Measurements from ENCODE around the gene L3MBTL3. TPM values are rescaled to one million over a fixed set of nuclear protein-coding genes. Genes with fewer than 3 reads are reported as not detected.
A peak's percentile ranks its signal among the peaks of the same experiment; 100 is the strongest.

Gene L3MBTL3
- total RNA-seq, 1 experiment from 2014 or later, result 31.5 TPM

DNA sequence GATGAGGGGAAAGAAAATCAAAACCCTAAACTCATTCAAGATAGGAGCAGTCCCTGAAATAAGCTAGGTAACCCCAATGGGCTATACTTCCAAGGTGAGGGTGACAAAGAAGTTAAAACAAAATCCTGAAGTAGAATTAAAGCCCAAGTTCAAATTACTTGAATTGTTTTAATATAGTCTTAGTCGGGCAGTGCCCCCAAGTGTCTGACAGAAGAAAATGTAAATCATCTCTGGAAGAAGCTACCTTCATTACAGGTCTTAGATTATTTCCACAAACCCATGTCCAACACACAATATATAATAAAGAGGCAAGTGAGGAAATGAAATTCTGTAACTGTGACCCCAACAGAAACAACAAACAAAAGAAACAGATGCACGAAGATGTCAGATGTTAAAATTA is 36.8 kb upstream of the L3MBTL3 start:
- H3K9ac ChIP-seq (ENCODE audit: low read length), result no peak overlapping the region
- no peak overlapping the region for H3K4me2 ChIP-seq (ENCODE audit: low read length)
- TF ChIP-seq CBX3 (IDR thresholded peaks at IDR 0.05; ENCODE audit: low read depth), result no peak
- TF ChIP-seq, protein P1, sequence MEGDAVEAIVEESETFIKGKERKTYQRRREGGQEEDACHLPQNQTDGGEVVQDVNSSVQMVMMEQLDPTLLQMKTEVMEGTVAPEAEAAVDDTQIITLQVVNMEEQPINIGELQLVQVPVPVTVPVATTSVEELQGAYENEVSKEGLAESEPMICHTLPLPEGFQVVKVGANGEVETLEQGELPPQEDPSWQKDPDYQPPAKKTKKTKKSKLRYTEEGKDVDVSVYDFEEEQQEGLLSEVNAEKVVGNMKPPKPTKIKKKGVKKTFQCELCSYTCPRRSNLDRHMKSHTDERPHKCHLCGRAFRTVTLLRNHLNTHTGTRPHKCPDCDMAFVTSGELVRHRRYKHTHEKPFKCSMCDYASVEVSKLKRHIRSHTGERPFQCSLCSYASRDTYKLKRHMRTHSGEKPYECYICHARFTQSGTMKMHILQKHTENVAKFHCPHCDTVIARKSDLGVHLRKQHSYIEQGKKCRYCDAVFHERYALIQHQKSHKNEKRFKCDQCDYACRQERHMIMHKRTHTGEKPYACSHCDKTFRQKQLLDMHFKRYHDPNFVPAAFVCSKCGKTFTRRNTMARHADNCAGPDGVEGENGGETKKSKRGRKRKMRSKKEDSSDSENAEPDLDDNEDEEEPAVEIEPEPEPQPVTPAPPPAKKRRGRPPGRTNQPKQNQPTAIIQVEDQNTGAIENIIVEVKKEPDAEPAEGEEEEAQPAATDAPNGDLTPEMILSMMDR (IDR thresholded peaks at IDR 0.05 in 2 of 3, conservative IDR thresholded peaks at IDR 0.05 in 1 of 3; ENCODE audit: borderline replicate concordance in 1 of 3, insufficient read depth in 1 of 3, low read depth in 2 of 3, low read length in 2 of 3), result peak; percentile 30 to 49 (median 34); a peak in 4 of 6 replicates
- no peak for TF ChIP-seq SIN3A (IDR thresholded peaks at IDR 0.05; ENCODE audit: low read depth)
- peak; percentile 68 for TF ChIP-seq RAD21 (IDR thresholded peaks at IDR 0.05; ENCODE audit: low read depth)
- TF ChIP-seq, protein P2, sequence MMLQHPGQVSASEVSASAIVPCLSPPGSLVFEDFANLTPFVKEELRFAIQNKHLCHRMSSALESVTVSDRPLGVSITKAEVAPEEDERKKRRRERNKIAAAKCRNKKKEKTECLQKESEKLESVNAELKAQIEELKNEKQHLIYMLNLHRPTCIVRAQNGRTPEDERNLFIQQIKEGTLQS (IDR thresholded peaks at IDR 0.05), result no peak
- no peaks in the 10 kb centered on the region for H3K27me3 ChIP-seq (ENCODE audit: insufficient read depth, low read length)
- H3K4me3 ChIP-seq (replicated peaks in 1 of 2; ENCODE audit: low read depth in 1 of 2, low read length in 2 of 2), result no peak overlapping the region
- CTCF ChIA-PET, result interaction anchor here (0.7 to 2.4 kb wide), 5 partner anchors 22 to 383 kb away, joined by 3 to 6 read pairs (median 3); no protein-coding TSS in a partner anchor
- H3K79me2 ChIP-seq (ENCODE audit: insufficient read depth, low read length), result no peaks in the 10 kb centered on the region
- no peaks in the 10 kb centered on the region for H3K36me3 ChIP-seq (ENCODE audit: control insufficient read depth in 1 of 2, insufficient read depth in 2 of 2, low read length in 2 of 2)
- RAD21 ChIA-PET (ENCODE audit: low non-redundant PET in 1 of 2, low total read pairs in 2 of 2, uncharacterized antibody in 2 of 2, unreplicated experiment in 2 of 2), result no interaction called here
- no TSS peak for BruUV-seq (replicated peaks)
- peak overlapping the region; percentile 44 for H2AFZ ChIP-seq (ENCODE audit: low read depth, low read length, poor library complexity, severe bottlenecking)
- H3K9me3 ChIP-seq (ENCODE audit: control insufficient read depth in 1 of 2, insufficient read depth in 1 of 2, low read depth in 1 of 2, low read length in 2 of 2), result no peaks in the 10 kb centered on the region
- H3K9me2 ChIP-seq (ENCODE audit: insufficient read depth), result no peaks in the 10 kb centered on the region
- H4K20me1 ChIP-seq (ENCODE audit: insufficient read depth), result no peaks in the 10 kb centered on the region
- DNase-seq (ENCODE audit: low read depth, low spot score), result peak; percentile 12
- POLR2A ChIA-PET, result no interaction called here
- no peak overlapping the region for H3K27ac ChIP-seq (ENCODE audit: low read depth, low read length)
- H3K4me1 ChIP-seq (ENCODE audit: control insufficient read depth in 1 of 2, insufficient read depth in 2 of 2, low read length in 2 of 2), result no peaks in the 10 kb centered on the region
- intact Hi-C loops (cut with micrococcal nuclease), result no loop called here
- ATAC-seq, result peak; percentile 71

DNA sequence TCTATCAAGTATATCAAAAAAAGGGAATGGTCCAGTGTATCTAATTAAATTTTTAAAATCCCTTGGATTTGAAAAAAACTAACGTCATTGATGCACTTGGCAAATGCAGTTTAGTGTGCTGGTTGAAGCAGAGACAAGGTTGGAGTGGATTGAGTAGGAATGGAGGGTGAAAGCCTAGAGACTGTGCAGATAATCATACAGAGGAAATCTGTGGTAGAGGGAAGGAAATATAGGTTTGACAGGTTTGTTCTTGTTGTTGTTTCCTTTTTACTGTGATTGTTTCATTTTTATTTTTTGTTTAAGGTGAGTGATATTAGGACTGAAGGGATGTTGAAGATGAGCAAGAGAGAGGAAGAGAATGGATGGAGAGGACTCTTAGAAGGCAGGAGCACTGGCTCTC is 29.0 kb upstream of the L3MBTL3 start:
- ATAC-seq, result no peak
- RAD21 ChIA-PET (ENCODE audit: low non-redundant PET in 1 of 2, low total read pairs in 2 of 2, uncharacterized antibody in 2 of 2, unreplicated experiment in 2 of 2), result no interaction called here
- H2AFZ ChIP-seq (ENCODE audit: low read depth, low read length, poor library complexity, severe bottlenecking), result no peak overlapping the region
- H3K4me2 ChIP-seq (ENCODE audit: low read length), result no peak overlapping the region
- no peak for DNase-seq (ENCODE audit: low read depth, low spot score)
- no TSS peak for BruUV-seq (replicated peaks)
- no peak overlapping the region for H3K9ac ChIP-seq (ENCODE audit: low read length)
- H3K36me3 ChIP-seq (ENCODE audit: control insufficient read depth in 1 of 2, insufficient read depth in 2 of 2, low read length in 2 of 2), result no peaks in the 10 kb centered on the region
- H3K4me1 ChIP-seq (ENCODE audit: control insufficient read depth in 1 of 2, insufficient read depth in 2 of 2, low read length in 2 of 2), result no peaks in the 10 kb centered on the region
- no peaks in the 10 kb centered on the region for H3K27me3 ChIP-seq (ENCODE audit: insufficient read depth, low read length)
- H3K4me3 ChIP-seq (replicated peaks in 1 of 2; ENCODE audit: low read depth in 1 of 2, low read length in 2 of 2), result no peak overlapping the region
- H3K9me2 ChIP-seq (ENCODE audit: insufficient read depth), result no peaks in the 10 kb centered on the region; the same call in 1 of the 2 replicates
- POLR2A ChIA-PET, result no interaction called here
- no peaks in the 10 kb centered on the region for H4K20me1 ChIP-seq (ENCODE audit: insufficient read depth)
- H3K79me2 ChIP-seq (ENCODE audit: insufficient read depth, low read length), result no peaks in the 10 kb centered on the region
- H3K9me3 ChIP-seq (ENCODE audit: control insufficient read depth in 1 of 2, insufficient read depth in 1 of 2, low read depth in 1 of 2, low read length in 2 of 2), result no peaks in the 10 kb centered on the region
- CTCF ChIA-PET, result no interaction called here
- H3K27ac ChIP-seq (ENCODE audit: low read depth, low read length), result no peak overlapping the region
- intact Hi-C loops (cut with micrococcal nuclease), result no loop called here
- TF ChIP-seq EGR1 (IDR thresholded peaks at IDR 0.05; ENCODE audit: low read depth) (no peak), RAD21 (IDR thresholded peaks at IDR 0.05; ENCODE audit: low read depth) (no peak), CEBPB (IDR thresholded peaks at IDR 0.05; ENCODE audit: low read depth) (no peak), SIN3A (IDR thresholded peaks at IDR 0.05; ENCODE audit: low read depth) (no peak), EZH2phosphoT487 (IDR thresholded peaks at IDR 0.05; ENCODE audit: borderline replicate concordance) (no peak), CBX3 (IDR thresholded peaks at IDR 0.05; ENCODE audit: low read depth) (no peak), ZFX (IDR thresholded peaks at IDR 0.05) (no peak), TCF7L2 (IDR thresholded peaks at IDR 0.05; ENCODE audit: borderline replicate concordance, extremely low read depth, insufficient read depth, insufficient read length) (no peak)
- TF ChIP-seq, protein P3, sequence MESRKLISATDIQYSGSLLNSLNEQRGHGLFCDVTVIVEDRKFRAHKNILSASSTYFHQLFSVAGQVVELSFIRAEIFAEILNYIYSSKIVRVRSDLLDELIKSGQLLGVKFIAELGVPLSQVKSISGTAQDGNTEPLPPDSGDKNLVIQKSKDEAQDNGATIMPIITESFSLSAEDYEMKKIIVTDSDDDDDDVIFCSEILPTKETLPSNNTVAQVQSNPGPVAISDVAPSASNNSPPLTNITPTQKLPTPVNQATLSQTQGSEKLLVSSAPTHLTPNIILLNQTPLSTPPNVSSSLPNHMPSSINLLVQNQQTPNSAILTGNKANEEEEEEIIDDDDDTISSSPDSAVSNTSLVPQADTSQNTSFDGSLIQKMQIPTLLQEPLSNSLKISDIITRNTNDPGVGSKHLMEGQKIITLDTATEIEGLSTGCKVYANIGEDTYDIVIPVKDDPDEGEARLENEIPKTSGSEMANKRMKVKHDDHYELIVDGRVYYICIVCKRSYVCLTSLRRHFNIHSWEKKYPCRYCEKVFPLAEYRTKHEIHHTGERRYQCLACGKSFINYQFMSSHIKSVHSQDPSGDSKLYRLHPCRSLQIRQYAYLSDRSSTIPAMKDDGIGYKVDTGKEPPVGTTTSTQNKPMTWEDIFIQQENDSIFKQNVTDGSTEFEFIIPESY (IDR thresholded peaks at IDR 0.05; ENCODE audit: extremely low read depth, insufficient replicate concordance, low read length), result no peak
- TF ChIP-seq, protein P4, sequence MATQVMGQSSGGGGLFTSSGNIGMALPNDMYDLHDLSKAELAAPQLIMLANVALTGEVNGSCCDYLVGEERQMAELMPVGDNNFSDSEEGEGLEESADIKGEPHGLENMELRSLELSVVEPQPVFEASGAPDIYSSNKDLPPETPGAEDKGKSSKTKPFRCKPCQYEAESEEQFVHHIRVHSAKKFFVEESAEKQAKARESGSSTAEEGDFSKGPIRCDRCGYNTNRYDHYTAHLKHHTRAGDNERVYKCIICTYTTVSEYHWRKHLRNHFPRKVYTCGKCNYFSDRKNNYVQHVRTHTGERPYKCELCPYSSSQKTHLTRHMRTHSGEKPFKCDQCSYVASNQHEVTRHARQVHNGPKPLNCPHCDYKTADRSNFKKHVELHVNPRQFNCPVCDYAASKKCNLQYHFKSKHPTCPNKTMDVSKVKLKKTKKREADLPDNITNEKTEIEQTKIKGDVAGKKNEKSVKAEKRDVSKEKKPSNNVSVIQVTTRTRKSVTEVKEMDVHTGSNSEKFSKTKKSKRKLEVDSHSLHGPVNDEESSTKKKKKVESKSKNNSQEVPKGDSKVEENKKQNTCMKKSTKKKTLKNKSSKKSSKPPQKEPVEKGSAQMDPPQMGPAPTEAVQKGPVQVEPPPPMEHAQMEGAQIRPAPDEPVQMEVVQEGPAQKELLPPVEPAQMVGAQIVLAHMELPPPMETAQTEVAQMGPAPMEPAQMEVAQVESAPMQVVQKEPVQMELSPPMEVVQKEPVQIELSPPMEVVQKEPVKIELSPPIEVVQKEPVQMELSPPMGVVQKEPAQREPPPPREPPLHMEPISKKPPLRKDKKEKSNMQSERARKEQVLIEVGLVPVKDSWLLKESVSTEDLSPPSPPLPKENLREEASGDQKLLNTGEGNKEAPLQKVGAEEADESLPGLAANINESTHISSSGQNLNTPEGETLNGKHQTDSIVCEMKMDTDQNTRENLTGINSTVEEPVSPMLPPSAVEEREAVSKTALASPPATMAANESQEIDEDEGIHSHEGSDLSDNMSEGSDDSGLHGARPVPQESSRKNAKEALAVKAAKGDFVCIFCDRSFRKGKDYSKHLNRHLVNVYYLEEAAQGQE (IDR thresholded peaks at IDR 0.05; ENCODE audit: low read depth), result no peak

Measured in HCT116 (cell line).